HG02852 (cell line): ENCODE results near the gene UNC79.

Experiments used
- ATAC-seq: cut with Tn5 transposase; IDR thresholded peaks from one replicate; pipeline ENCODE4 v1.9.1; 2021; ENCODE audit warnings: mild to moderate bottlenecking, moderate library complexity; ENCODE audit not compliant: unreplicated experiment

Gene UNC79

DNA sequence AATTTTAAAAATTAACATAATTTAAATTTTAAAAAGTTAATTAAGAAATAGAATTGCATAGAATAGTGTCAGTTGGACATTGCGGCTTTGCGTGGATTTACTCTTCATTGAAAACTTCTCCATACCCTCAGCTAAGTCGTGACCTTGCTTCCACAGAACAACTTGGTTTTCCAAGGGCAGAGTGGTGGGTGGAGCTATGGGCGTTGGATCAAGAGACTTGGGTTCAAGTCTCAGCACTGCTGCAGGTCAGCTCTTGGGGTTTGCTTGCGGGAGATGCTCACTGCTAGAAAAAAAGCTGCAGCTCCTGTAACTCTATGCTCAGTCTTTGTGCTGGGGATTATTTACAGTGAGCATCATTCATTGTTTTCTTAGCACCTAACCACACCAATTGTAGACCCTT lies 223.9 kb downstream of the UNC79 start:
- no peak for ATAC-seq

GRCh38 chr14:93655078-93655750 lies 224.5 kb downstream of the UNC79 start:
- no peak for ATAC-seq

- ATAC-seq = no peak
These were observed 227.1 kb downstream of the UNC79 start for GRCh38 chr14:93657875-93658274.

DNA sequence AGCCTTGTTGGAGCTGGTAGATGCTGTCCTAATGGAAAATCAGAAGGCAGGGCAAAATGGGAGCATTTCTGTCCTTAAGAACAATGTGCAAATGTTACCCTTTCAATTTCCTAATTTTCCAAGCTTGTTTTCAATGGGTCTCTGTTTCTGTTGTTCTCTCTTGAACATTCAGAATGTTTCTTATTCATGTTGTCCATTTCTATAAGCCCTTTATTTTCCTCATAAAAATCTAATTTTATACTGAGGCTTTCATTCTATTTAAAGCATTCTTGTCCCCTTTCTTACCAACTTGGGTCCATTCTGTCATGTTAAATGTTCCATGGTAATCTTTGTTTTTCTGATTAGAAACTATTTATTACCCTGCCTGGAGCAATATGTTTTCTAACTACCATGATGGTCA lies 232.6 kb downstream of the UNC79 start:
- ATAC-seq = no peak

DNA sequence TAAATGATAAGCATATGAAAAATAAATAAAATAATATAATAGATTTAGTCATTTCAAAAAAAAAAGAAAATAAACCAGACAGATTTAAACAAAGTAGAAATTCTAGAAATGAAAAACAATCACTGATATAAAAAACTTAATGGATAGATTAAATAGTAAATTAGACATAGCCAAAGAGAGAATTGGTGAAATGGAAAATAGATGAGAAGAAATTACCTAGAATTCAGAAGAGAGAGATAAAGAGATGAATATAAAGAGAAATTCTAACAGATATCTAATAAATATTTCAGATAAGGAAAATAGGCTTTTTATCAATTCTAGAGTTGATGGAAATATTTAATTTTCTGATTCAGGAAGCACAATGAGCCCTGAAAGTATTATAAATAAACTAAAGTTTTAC lies 234.4 kb downstream of the UNC79 start:
- no peak for ATAC-seq

DNA sequence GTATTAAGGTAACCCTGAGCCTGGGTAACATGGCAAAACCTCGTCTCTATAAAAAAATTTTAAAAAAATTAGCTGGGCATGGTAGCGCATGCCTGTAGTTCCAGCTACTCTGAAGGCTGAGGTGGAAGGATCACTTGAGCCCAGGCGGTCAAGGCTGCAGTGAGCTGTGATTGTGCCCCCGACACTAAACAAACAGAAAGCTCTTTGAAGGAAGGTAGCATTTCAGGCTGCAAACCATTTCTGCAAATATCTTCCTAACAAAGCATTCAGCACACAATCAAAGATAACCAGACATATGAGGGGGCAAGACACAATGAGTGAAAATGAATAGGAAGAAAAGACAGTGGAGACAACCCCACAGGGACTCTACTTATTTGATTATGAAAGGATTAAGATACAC lies 238.9 kb downstream of the UNC79 start:
- ATAC-seq = no peak

DNA sequence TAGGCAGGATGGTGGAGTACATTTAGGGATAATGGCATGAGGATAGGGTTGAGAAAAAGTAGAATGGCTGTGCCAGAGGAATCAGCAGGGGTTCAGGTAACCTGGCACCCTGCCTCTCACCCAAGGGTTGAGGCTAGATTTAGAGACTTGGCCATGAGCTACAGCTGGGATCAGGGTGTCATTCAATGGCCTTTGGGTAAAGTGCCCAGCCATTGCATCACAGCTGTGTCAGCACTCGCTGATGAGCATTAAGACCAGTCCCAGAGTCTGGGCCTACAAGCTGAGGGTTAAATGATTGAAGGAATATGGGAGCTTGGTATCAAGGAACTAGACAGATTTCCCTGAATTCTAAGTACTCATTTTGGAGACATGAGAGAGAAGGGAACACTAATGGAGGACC lies 243.6 kb downstream of the UNC79 start:
- no peak for ATAC-seq

GRCh38 chr14:93675651-93676050 lies 244.9 kb downstream of the UNC79 start:
- no peak for ATAC-seq

DNA sequence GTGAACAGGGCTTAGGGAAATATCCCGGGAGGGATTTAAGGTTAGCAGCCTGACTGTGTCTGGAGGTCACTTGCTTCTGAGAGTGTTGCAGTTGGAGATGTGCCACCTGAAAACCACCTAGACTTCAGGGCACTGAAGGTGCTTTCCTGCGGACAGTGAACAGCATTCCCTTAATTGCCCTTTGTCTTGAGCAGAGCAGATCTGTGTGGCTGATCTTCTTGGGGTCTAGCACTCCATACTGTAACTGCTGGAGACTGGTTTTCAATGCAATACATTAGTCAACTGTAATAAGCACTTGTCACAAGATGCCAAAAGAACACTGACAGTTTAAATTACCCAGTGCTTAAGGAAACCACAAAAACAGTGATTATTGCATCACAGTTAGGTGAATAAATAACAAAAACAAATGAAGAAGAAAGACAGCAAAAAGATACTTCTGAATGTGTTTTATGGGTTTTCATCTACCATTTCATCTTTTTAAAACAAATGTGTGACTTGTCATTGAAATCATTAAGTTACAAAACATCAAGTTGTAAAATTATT lies 245.7 kb downstream of the UNC79 start:
- no peak for ATAC-seq

GRCh38 chr14:93682459-93682858 lies 251.7 kb downstream of the UNC79 start:
- ATAC-seq = no peak

DNA sequence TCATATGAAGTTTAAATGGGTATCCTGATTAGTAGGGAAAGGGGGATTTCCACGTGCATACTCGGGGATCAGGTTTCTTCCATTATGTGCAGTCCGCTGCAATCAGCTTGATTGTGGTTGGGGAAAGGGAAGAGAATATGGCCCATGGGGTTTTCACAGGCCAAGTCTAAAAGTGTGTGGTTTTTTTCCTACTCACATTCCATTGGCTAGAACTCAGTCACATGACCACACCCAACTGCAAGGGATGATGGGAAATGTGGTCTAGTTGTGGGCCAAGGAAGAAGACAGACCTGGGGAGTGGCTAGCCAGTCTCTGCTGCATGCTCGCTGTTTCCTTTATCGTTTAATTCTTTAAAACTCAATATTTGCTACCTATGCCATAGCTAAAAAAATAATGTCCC lies 252.5 kb downstream of the UNC79 start:
- ATAC-seq = no peak

DNA sequence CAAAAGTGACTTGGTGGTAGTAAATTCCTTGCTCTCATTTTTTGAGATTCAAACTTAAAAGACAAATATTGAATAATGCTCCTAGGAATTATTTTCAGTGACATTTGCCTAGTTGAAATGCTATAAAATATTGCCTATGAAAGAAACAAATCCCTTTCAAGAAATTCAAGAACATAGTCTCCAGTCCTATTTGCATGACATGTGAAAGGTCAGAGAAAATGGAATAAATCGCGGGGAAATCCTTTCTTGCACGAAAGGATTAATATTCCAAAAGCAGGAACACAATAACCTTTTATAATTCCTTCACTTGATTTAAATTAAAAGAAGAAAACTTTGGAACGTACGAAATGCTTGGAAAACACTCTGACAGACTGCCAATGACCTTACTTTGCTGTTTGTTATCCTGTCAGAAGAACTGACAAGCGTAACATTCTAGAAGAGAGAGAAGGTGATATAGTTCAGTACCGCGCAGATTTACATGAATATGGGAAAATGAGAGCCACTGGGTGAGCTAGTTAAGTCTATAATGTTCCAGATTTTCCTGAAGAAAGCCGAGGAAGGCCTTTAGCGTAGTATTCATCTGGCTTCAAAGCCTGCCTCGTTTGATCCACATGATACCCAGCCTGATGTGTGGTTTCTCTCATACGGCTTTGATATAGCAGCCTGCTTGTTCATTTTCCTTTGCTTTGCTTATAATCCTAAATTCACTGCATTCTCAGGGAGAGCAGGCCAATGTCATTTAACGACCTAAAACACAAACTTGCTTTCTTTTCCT lies 254.6 kb downstream of the UNC79 start:
- ATAC-seq = no peak

- ATAC-seq = no peak
These were observed 255.5 kb downstream of the UNC79 start for GRCh38 chr14:93686268-93686667.

DNA sequence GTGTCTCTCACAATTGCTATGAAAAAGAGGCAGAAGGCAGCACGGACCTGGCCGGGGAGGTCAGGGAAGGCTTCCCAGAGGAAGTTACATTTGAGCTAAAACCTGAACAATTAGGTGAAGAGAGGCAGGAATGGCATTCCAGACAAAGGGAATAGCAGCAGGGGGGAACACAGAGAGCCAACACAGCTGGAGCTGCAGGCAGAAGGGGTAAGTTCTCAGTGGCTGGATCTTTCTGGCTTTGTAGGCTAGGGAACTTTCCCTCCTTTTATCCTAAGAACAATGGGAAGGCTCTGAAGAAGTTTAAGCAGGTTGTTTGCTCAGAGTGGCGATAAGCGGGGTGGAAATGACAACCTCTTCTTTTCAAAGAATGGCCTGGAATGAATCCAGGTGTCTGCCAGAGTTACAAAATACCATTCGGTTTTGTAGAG lies 257.5 kb downstream of the UNC79 start:
- no peak for ATAC-seq

- no peak for ATAC-seq
These were observed 258.1 kb downstream of the UNC79 start for GRCh38 chr14:93688820-93689219.

DNA sequence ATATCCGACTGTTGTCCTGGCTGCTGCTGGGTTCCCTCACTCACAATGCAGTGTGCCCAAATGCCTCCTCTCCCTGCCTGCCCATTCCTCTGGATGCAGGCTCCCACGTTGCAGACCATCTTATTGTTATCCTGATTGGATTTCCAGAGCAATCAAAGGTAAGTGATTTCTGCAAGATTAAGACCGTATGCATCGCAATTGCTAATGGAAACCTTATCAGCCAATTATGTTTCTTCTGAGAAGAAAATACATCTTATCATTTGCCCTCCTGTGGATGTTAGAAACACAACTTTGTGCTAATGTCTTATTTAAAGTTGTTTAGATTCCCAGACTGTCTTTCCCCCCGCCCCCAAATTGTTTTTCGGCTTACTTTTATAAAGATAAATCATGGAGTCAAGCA lies 259.4 kb downstream of the UNC79 start:
- no peak for ATAC-seq

DNA sequence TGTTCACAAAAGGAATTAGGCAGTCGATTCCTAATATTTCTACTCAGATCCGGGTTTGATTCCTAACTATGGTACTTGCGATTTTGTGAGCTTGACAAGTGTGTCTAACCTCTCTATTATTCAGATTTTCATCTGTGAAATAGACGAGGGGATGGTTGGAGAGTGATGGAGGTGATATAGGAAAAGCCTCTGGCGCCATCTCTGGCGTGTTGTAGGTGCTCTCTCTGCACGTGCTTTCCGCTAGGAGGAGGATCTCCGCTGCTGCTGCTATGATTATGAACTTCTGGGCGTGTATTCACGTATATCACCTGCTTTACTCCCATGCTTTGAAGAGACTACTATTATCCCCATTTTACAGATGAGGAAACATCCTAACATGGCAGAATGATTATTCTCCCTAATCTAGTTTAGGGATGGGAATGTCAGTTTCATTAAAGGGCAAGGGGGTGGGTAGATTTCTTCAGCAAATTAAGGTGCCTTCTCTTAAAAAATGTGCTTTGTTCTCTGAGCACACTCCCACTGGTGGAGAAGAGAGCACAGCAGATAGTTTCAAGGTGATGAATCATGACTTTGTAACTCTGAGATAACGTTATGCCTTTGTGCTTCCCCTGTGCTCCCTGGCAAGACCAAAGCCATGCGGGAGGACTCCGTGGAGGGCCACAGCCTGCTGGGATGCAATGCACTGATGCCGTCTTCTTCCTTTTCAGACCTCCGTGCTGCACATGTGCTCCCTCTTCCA lies 260.5 kb downstream of the UNC79 start:
- no peak for ATAC-seq

DNA sequence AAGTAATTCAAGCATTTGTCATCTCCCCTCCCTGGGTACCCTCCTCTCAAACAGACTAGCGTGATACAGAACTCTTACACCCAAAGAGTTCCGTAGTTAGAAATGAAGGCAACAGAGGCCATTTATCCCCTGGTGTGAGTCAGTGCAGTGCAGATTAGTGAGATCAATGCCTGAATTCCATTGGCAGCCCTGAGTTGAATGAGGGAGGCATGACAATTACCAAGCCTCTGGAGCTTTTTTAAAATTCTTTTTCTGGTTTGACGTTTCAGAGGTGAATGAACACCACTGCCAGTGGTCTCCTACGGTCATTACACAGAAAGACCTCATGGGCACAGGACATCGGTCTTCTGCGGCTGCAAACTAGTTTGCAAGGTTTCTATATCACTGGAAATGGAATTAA lies 263.2 kb downstream of the UNC79 start:
- no peak for ATAC-seq

GRCh38 chr14:93700928-93701327 lies 270.2 kb downstream of the UNC79 start:
- ATAC-seq = no peak

DNA sequence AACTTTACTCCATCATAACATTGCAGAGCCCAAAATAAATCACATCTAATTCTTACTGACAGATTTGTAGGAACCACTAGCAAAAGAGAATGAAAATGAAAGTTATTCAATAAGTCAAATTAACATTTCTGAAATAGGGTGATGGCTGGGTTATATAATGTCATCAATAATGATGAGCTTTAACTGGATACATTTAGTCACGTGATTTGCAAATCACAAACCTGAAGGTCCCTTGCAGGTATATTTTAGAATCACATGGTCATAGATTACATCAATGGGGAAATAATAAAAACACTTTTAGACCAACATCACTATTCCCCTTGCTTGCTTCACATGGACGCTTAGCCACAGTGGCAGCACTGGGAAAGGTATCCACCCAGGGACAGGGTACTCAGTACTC lies 270.8 kb downstream of the UNC79 start:
- ATAC-seq = no peak

GRCh38 chr14:93702946-93703345 lies 272.2 kb downstream of the UNC79 start:
- no peak for ATAC-seq

- no peak for ATAC-seq
These were observed 273.2 kb downstream of the UNC79 start for GRCh38 chr14:93703941-93704340.
